HCT116 (cell line): ENCODE measurements around the gene CMTM6. TPM values are rescaled to one million over a fixed set of nuclear protein-coding genes. Genes with fewer than 3 reads are reported as not detected.

Experiments used
- ATAC-seq: fragments of 200-7000 bp; cut with Tn5 transposase; 2 replicates; pipeline ENCODE4 v1.9.1; 2020; ENCODE audit warnings: mild to moderate bottlenecking, moderate library complexity
- BruUV-seq: library from RNA; stranded (reverse); fragments of 400-500 nt; replicated peaks from 2 replicates; lab custom pipeline; 2021; lab: Mats Ljungman, UMichigan
- CTCF ChIA-PET: fragments of 300-600 bp; sonication (Branson Sonifier 250); formaldehyde crosslinking; loops from one replicate; lab custom pipeline; 2021; ENCODE audit warnings: antibody characterized with exemption; lab: Charles Lee
- POLR2A ChIA-PET: fragments of 300-600, 350-600 bp; sonication (Branson Sonifier 250); formaldehyde crosslinking; loops from one replicate; lab custom pipeline; 2021; ENCODE audit warnings: antibody characterized with exemption; lab: Charles Lee
- RAD21 ChIA-PET, 2 experiments: fragments of 300-600 bp; sonication (Branson Sonifier 250); formaldehyde crosslinking; loops; one replicate each; lab custom pipeline; 2023; ENCODE audit warnings: low total read pairs in 2 of 2; ENCODE audit not compliant: uncharacterized antibody in 2 of 2, unreplicated experiment in 2 of 2, low non-redundant PET in 1 of 2; lab: Charles Lee
- DNase-seq: peaks from one replicate; pipeline ENCODE4 v3.0.0-alpha.2; 2010; ENCODE audit warnings: low read depth, low spot score
- H2AFZ ChIP-seq: fragments of 200-600 bp; shearing (Covaris generic), sonication (generic); 2 replicates; pipeline ENCODE4 v1.6.1; 2017; ENCODE audit warnings: low read depth, mixed run types, mixed read lengths, antibody characterized with exemption, low read length; ENCODE audit not compliant: poor library complexity, severe bottlenecking
- H3K27ac ChIP-seq: 2 replicates; pipeline ENCODE4 v1.5.1; 2012; ENCODE audit warnings: low read depth, low read length
- H3K27me3 ChIP-seq: fragments of 200-600 bp; sonication (generic); 2 replicates; pipeline ENCODE4 v1.6.1; 2016; ENCODE audit warnings: mixed run types, low read length, mixed read lengths; ENCODE audit not compliant: insufficient read depth
- H3K36me3 ChIP-seq, 2 experiments: fragments of 200-500 bp in 1 of 2; fragments of 200-600 bp in 1 of 2; sonication (Bioruptor generic) in 1 of 2; sonication (generic) in 1 of 2; 2 replicates each; pipeline versions ENCODE4 v1.5.1 to v1.6.1; 2014 to 2016; ENCODE audit warnings: low read length in 2 of 2, inconsistent platforms in 1 of 2, mixed read lengths in 1 of 2, mixed run types in 1 of 2; ENCODE audit not compliant: insufficient read depth in 2 of 2, control insufficient read depth in 1 of 2
- H3K4me1 ChIP-seq, 2 experiments: fragments of 200-600 bp in 1 of 2; sonication (generic) in 1 of 2; 2 replicates each; pipeline versions ENCODE4 v1.5.1 to v1.6.1; 2012 to 2017; ENCODE audit warnings: low read length in 2 of 2, inconsistent platforms in 1 of 2, mild to moderate bottlenecking in 1 of 2, mixed read lengths in 1 of 2, mixed run types in 1 of 2, moderate library complexity in 1 of 2; ENCODE audit not compliant: insufficient read depth in 2 of 2, control insufficient read depth in 1 of 2
- H3K4me2 ChIP-seq: fragments of 200-600 bp; sonication (generic); 2 replicates; pipeline ENCODE4 v1.6.1; 2017; ENCODE audit warnings: mixed run types, low read length, mixed read lengths
- H3K4me3 ChIP-seq, 2 experiments: fragments of 200-600 bp in 1 of 2; sonication (generic) in 1 of 2; replicated peaks in 1 of 2; 2 replicates each; pipeline ENCODE4 v1.5.1; 2011 to 2016; ENCODE audit warnings: low read length in 2 of 2, control low read depth in 1 of 2, low read depth in 1 of 2, mild to moderate bottlenecking in 1 of 2, mixed read lengths in 1 of 2, mixed run types in 1 of 2
- H3K79me2 ChIP-seq: fragments of 200-600 bp; sonication (generic); 2 replicates; pipeline ENCODE4 v1.6.1; 2017; ENCODE audit warnings: mild to moderate bottlenecking, mixed run types, low read length, moderate library complexity, mixed read lengths; ENCODE audit not compliant: insufficient read depth
- H3K9ac ChIP-seq: fragments of 200-600 bp; sonication (generic); 2 replicates; pipeline ENCODE4 v1.6.1; 2016; ENCODE audit warnings: low read length, mixed read lengths
- H3K9me2 ChIP-seq: fragments of 200-600 bp; sonication (generic), shearing (Covaris generic); 2 replicates; pipeline ENCODE4 v1.6.1; 2017; ENCODE audit warnings: mixed run types, mild to moderate bottlenecking, moderate library complexity; ENCODE audit not compliant: insufficient read depth
- H3K9me3 ChIP-seq, 2 experiments: fragments of 200-500 bp in 1 of 2; fragments of 200-600 bp in 1 of 2; sonication (Bioruptor generic) in 1 of 2; sonication (generic) in 1 of 2; 2 replicates each; pipeline ENCODE4 v1.6.1; 2014 to 2017; ENCODE audit warnings: low read length in 2 of 2, mixed read lengths in 2 of 2, inconsistent platforms in 1 of 2, low read depth in 1 of 2, mild to moderate bottlenecking in 1 of 2, mixed run types in 1 of 2, moderate library complexity in 1 of 2; ENCODE audit not compliant: control insufficient read depth in 1 of 2, insufficient read depth in 1 of 2
- H4K20me1 ChIP-seq: fragments of 200-600 bp; sonication (generic), shearing (Covaris generic); 2 replicates; pipeline ENCODE4 v1.6.1; 2017; ENCODE audit warnings: mixed run types, mild to moderate bottlenecking, moderate library complexity; ENCODE audit not compliant: insufficient read depth
- CEBPB ChIP-seq: IDR thresholded peaks from 2 replicates; pipeline ENCODE4 v1.6.1; 2012; ENCODE audit warnings: low read depth
- CTCF ChIP-seq, 3 experiments: fragments of 200-600 bp in 1 of 3; sonication (generic) in 1 of 3; IDR thresholded peaks in 2 of 3; conservative IDR thresholded peaks in 1 of 3; 2 replicates each; pipeline ENCODE4 v1.5.1; 2012 to 2017; ENCODE audit warnings: low read depth in 2 of 3, low read length in 2 of 3, antibody characterized with exemption in 1 of 3, borderline replicate concordance in 1 of 3, control low read depth in 1 of 3, mild to moderate bottlenecking in 1 of 3, mixed read lengths in 1 of 3, mixed run types in 1 of 3, moderate library complexity in 1 of 3; ENCODE audit not compliant: insufficient read depth in 1 of 3
- ELF1 ChIP-seq: IDR thresholded peaks from 2 replicates; pipeline ENCODE4 v1.6.1; 2012; ENCODE audit warnings: low read depth, borderline replicate concordance
- RAD21 ChIP-seq: IDR thresholded peaks from 2 replicates; pipeline ENCODE4 v1.6.1; 2012; ENCODE audit warnings: low read depth, mild to moderate bottlenecking
- REST ChIP-seq: IDR thresholded peaks from 2 replicates; pipeline ENCODE4 v1.6.1; 2012; ENCODE audit warnings: low read depth
- SP1 ChIP-seq: IDR thresholded peaks from 2 replicates; pipeline ENCODE4 v1.6.1; 2012; ENCODE audit warnings: low read depth
- TCF7L2 ChIP-seq: IDR thresholded peaks from 2 replicates; pipeline ENCODE4 v1.7.0; 2011; ENCODE audit warnings: borderline replicate concordance, inconsistent platforms; ENCODE audit not compliant: insufficient read depth, insufficient read length; ENCODE audit errors: extremely low read depth
- YY1 ChIP-seq: IDR thresholded peaks from 2 replicates; pipeline ENCODE4 v1.6.1; 2011; ENCODE audit warnings: low read length, low read depth, moderate library complexity, mild to moderate bottlenecking; ENCODE audit not compliant: insufficient replicate concordance; ENCODE audit errors: extremely low read depth
- intact Hi-C: fragments of 100-400 bp; cut with micrococcal nuclease; formaldehyde crosslinking; loops from 2 replicates; pipeline ENCODE4 v1.10.0; 2022
- total RNA-seq: library from RNA; stranded (reverse); gene quantifications from one replicate; pipeline ENCODE4 v1.2.1, GENCODE V29; 2021; ENCODE audit not compliant: unreplicated experiment

The CMTM6 gene
- total RNA-seq, 1 experiment from 2014 or later, result 41.1 TPM

GRCh38 chr3:32436816-32437189 is 65.8 kb downstream of the CMTM6 start:
- no peaks in the 10 kb centered on the region for H4K20me1 ChIP-seq
- no peaks in the 10 kb centered on the region for H3K9me2 ChIP-seq
- intact Hi-C loops, result no loop called here
- H3K4me2 ChIP-seq, result no peak overlapping the region
- peaks cover 0 to 62% of the 10 kb centered on the region in 2 experiments; a peak in 2 of 4 replicates for H3K4me1 ChIP-seq
- DNase-seq, result no peak
- RAD21 ChIA-PET, result no interaction called here
- H3K27ac ChIP-seq, result no peak overlapping the region
- H2AFZ ChIP-seq, result no peak overlapping the region
- H3K27me3 ChIP-seq, result no peaks in the 10 kb centered on the region
- H3K9me3 ChIP-seq, result no peaks in the 10 kb centered on the region
- H3K79me2 ChIP-seq, result peaks cover 98% of the 10 kb centered on the region
- H3K9ac ChIP-seq, result no peak overlapping the region
- no peaks in the 10 kb centered on the region; a peak in 2 of 4 replicates for H3K36me3 ChIP-seq
- no peak overlapping the region for H3K4me3 ChIP-seq
- TF ChIP-seq REST, result no peak
- TF ChIP-seq CEBPB, result no peak
- TF ChIP-seq ELF1, result no peak
- no peak for TF ChIP-seq SP1
- no peak for TF ChIP-seq RAD21
- TF ChIP-seq TCF7L2, result no peak
- no peak for TF ChIP-seq CTCF (IDR thresholded peaks at IDR 0.05 in 2 of 3, conservative IDR thresholded peaks at IDR 0.05 in 1 of 3; ENCODE audit: borderline replicate concordance in 1 of 3, insufficient read depth in 1 of 3, low read depth in 2 of 3, low read length in 2 of 3)
- TF ChIP-seq YY1, result no peak
- TF ChIP-seq, all 23 proteins: peak for 0
- CTCF ChIA-PET, result no interaction called here
- no TSS peak for BruUV-seq
- ATAC-seq, result no peak
- POLR2A ChIA-PET, result no interaction called here
